ENCODE results near the gene CAMK2G. TPM values are rescaled to one million over a fixed set of nuclear protein-coding genes. Genes with fewer than 3 reads are reported as not detected.

CAMK2G gene
- total and polyA plus RNA-seq, 5 donors from 2014 or later = 4.3 to 58.8 (median 4.9) TPM

- no peaks in the 10 kb centered on the region for H3K27me3 Mint-ChIP-seq
- peak overlapping the region in 2 of 4 donors; percentile 68 to 82 for H3K4me3 Mint-ChIP-seq
- H3K9me3 Mint-ChIP-seq = no peaks in the 10 kb centered on the region
- Histone ChIP-seq H3K27me3 (ENCODE audit: control insufficient read depth, insufficient read depth, low read length) (no peaks in the 10 kb centered on the region), H3K4me1 (ENCODE audit: control insufficient read depth, insufficient read depth, low read length, poor library complexity, severe bottlenecking) (peaks cover 88% of the 10 kb centered on the region), H3K36me3 (ENCODE audit: control insufficient read depth, insufficient read depth, low read length) (peaks cover 22% of the 10 kb centered on the region), H3K27ac (ENCODE audit: insufficient read depth, low read length, poor library complexity, severe bottlenecking) (peak overlapping the region; percentile 37), H3K4me3 (ENCODE audit: low read depth, low read length) (no peak overlapping the region), H3K9me3 (ENCODE audit: control insufficient read depth in 2 of 2, low read length in 2 of 2) (no peaks in the 10 kb centered on the region)
- ATAC-seq (ENCODE audit: low read depth in 2 of 2) (no peak), DNase-seq (no peak)
- H3K27ac Mint-ChIP-seq = peak overlapping the region; percentile 59 to 96 (median 72)
- H3K4me1 Mint-ChIP-seq = peaks cover 10 to 96% (median 60%) of the 10 kb centered on the region in 4 donors
- peaks cover 21% of the 10 kb centered on the region for H3K36me3 Mint-ChIP-seq
Measured at GRCh38 chr10:73868655-73869195, 5.6 kb downstream of the CAMK2G start.

DNA sequence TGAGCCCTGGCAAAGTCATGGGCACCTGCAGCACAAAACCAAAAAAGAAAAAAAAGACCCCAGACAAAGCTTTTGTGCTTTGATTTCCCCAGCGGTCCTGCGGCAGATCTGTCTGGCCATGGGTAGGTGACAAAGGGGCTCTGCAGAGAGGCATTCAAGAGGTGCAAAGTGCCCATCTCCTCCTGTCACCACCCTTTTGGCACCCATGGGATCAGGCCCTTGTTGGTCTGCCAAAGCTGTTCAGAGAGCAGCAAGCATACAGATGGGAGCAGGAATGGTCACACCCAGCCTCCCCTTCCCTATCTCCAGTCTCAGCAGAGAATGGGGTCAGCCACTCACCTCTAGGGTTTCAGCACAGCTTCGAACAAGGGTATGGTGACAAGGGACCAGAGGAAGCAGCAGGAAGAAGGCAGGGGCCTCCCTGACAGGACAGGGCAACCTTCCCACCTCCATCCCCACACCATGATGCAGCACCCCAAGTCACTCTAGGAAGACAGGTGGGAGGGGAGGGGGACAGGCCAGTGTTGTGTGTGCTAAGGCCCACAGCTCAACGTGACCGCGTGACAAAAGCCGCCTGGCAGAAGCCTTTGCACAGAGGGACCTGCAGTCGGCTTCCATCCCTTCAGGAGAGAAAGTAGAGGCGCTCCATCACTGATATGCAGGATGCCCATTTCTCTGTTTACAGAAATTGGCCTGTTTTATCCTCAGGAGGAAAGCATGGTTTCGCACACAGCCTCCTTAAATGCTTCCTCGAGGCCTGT is 6.3 kb downstream of the CAMK2G start:
- Histone ChIP-seq H3K4me3 (ENCODE audit: low read depth, low read length) (no peak overlapping the region), H3K27me3 (ENCODE audit: control insufficient read depth, insufficient read depth, low read length) (no peaks in the 10 kb centered on the region), H3K27ac (ENCODE audit: insufficient read depth, low read length, poor library complexity, severe bottlenecking) (peak overlapping the region; percentile 37), H3K36me3 (ENCODE audit: control insufficient read depth, insufficient read depth, low read length) (peaks cover 28% of the 10 kb centered on the region), H3K9me3 (ENCODE audit: control insufficient read depth in 2 of 2, low read length in 2 of 2) (no peaks in the 10 kb centered on the region), H3K4me1 (ENCODE audit: control insufficient read depth, insufficient read depth, low read length, poor library complexity, severe bottlenecking) (peaks cover 91% of the 10 kb centered on the region)
- Mint-ChIP-seq H3K4me3 (peak overlapping the region in 2 of 4 donors; percentile 5 to 68), H3K27me3 (no peaks in the 10 kb centered on the region), H3K36me3 (peaks cover 21% of the 10 kb centered on the region), H3K4me1 (peaks cover 10 to 99% (median 62%) of the 10 kb centered on the region in 4 donors), H3K9me3 (no peaks in the 10 kb centered on the region), H3K27ac (peak overlapping the region; percentile 72 to 96 (median 84))
- no peak for ATAC-seq (ENCODE audit: low read depth in 2 of 2)
- no peak for DNase-seq

DNA sequence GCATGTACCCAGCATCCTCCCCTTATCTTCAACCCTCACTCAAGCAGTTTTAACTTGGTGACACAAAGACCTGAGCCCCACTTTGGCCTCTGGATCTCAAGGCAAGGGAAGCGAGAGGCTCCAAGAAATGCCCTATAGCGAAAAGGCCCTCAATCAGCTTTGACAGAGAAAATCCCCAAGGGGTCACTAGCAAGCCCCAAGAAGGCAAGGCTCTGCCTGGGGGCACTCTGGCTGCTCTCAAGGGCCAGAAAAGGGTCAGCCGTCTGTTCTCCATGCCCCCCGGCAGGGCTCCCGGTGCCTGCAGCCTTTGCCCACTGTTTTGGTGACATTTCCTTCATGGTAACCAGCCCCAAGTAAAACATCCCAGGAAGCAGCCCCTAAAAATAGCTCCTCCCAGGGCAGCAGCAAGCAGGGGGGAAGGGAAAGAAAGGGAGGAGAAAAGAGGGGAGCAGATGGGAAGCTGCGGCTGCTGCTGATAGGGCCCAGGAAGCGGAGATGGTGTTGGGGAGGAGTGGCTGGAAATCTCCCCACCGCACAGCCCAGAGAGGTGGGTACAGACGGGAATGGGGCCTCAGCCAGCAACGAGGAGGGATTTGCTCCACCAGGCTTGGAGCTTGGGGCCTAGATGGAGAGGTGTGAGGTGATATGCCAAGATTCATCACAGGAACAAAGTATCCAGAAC is 7.1 kb downstream of the CAMK2G start:
- H3K4me1 Mint-ChIP-seq = peaks cover 10 to 99% (median 63%) of the 10 kb centered on the region in 4 donors
- peaks cover 23% of the 10 kb centered on the region for H3K36me3 Mint-ChIP-seq
- peak overlapping the region in 3 of 4 donors; percentile 5 to 85 (median 43) for H3K4me3 Mint-ChIP-seq
- DNase-seq (no peak), ATAC-seq (ENCODE audit: low read depth in 2 of 2) (no peak)
- Histone ChIP-seq H3K27ac (ENCODE audit: insufficient read depth, low read length, poor library complexity, severe bottlenecking) (peak overlapping the region; percentile 79), H3K4me1 (ENCODE audit: control insufficient read depth, insufficient read depth, low read length, poor library complexity, severe bottlenecking) (peaks cover 91% of the 10 kb centered on the region), H3K4me3 (ENCODE audit: low read depth, low read length) (no peak overlapping the region), H3K27me3 (ENCODE audit: control insufficient read depth, insufficient read depth, low read length) (no peaks in the 10 kb centered on the region), H3K36me3 (ENCODE audit: control insufficient read depth, insufficient read depth, low read length) (peaks cover 34% of the 10 kb centered on the region), H3K9me3 (ENCODE audit: control insufficient read depth in 2 of 2, low read length in 2 of 2) (no peaks in the 10 kb centered on the region)
- no peaks in the 10 kb centered on the region for H3K9me3 Mint-ChIP-seq
- H3K27me3 Mint-ChIP-seq = no peaks in the 10 kb centered on the region
- H3K27ac Mint-ChIP-seq = peak overlapping the region; percentile 96 to 100 (median 97)

GRCh38 chr10:73866621-73867020 is 7.7 kb downstream of the CAMK2G start:
- Histone ChIP-seq H3K9me3 (ENCODE audit: control insufficient read depth in 2 of 2, low read length in 2 of 2) (no peaks in the 10 kb centered on the region), H3K4me1 (ENCODE audit: control insufficient read depth, insufficient read depth, low read length, poor library complexity, severe bottlenecking) (peaks cover 91% of the 10 kb centered on the region), H3K27ac (ENCODE audit: insufficient read depth, low read length, poor library complexity, severe bottlenecking) (peak overlapping the region; percentile 79), H3K36me3 (ENCODE audit: control insufficient read depth, insufficient read depth, low read length) (peaks cover 40% of the 10 kb centered on the region), H3K4me3 (ENCODE audit: low read depth, low read length) (no peak overlapping the region), H3K27me3 (ENCODE audit: control insufficient read depth, insufficient read depth, low read length) (no peaks in the 10 kb centered on the region)
- no peak for DNase-seq
- ATAC-seq (ENCODE audit: low read depth in 2 of 2) = no peak
- Mint-ChIP-seq H3K36me3 (peaks cover 18% of the 10 kb centered on the region), H3K27me3 (no peaks in the 10 kb centered on the region), H3K4me1 (peaks cover 10 to 99% (median 61%) of the 10 kb centered on the region in 4 donors), H3K27ac (peak overlapping the region; percentile 96 to 100 (median 97)), H3K4me3 (peak overlapping the region; percentile 55 to 91 (median 86)), H3K9me3 (no peaks in the 10 kb centered on the region)

- H3K4me3 Mint-ChIP-seq = peak overlapping the region; percentile 85 to 91 (median 88)
- no peaks in the 10 kb centered on the region for H3K27me3 ChIP-seq (ENCODE audit: control insufficient read depth, insufficient read depth, low read length)
- no peaks in the 10 kb centered on the region for H3K27me3 Mint-ChIP-seq
- ATAC-seq (ENCODE audit: low read depth in 2 of 2) (peak; percentile 77 to 80), DNase-seq (peak; percentile 41 to 83 (median 52))
- H3K4me1 ChIP-seq (ENCODE audit: control insufficient read depth, insufficient read depth, low read length, poor library complexity, severe bottlenecking) = peaks cover 84% of the 10 kb centered on the region
- H3K27ac Mint-ChIP-seq = peak overlapping the region; percentile 96 to 100 (median 97)
- H3K4me3 ChIP-seq (ENCODE audit: low read depth, low read length) = peak overlapping the region; percentile 69
- H3K9me3 Mint-ChIP-seq = no peaks in the 10 kb centered on the region
- peaks cover 37% of the 10 kb centered on the region for H3K36me3 ChIP-seq (ENCODE audit: control insufficient read depth, insufficient read depth, low read length)
- peaks cover 10 to 95% (median 55%) of the 10 kb centered on the region in 4 donors for H3K4me1 Mint-ChIP-seq
- no peaks in the 10 kb centered on the region for H3K9me3 ChIP-seq (ENCODE audit: control insufficient read depth in 2 of 2, low read length in 2 of 2)
- H3K36me3 Mint-ChIP-seq = peaks cover 15% of the 10 kb centered on the region
- H3K27ac ChIP-seq (ENCODE audit: insufficient read depth, low read length, poor library complexity, severe bottlenecking) = peak overlapping the region; percentile 79
Measured at GRCh38 chr10:73865459-73866442, 8.6 kb downstream of the CAMK2G start.

DNA sequence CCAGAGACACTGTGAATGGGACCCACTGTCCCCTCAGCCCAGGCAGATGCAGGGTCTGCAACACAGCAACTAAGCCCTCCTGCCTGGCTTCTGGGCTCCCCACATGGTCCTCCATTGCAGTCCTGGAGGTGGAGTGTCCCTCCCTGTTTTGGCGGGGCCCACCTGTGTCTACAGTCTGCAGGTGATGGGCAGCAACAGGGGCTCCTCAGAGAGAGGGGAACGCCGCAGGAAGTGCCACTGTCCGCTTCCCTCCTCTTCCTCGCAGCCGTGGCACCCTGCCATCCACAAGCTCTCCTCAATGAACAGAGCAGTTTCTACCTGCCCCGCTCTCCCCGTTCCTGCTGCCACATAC is 9.3 kb downstream of the CAMK2G start:
- H3K27ac Mint-ChIP-seq = peak overlapping the region; percentile 96 to 100 (median 97)
- ATAC-seq (ENCODE audit: low read depth in 2 of 2) (peak in 1 of 2 donors; percentile 27), DNase-seq (no peak)
- Histone ChIP-seq H3K27ac (ENCODE audit: insufficient read depth, low read length, poor library complexity, severe bottlenecking) (peak overlapping the region; percentile 79), H3K9me3 (ENCODE audit: control insufficient read depth in 2 of 2, low read length in 2 of 2) (no peaks in the 10 kb centered on the region), H3K36me3 (ENCODE audit: control insufficient read depth, insufficient read depth, low read length) (peaks cover 39% of the 10 kb centered on the region), H3K4me3 (ENCODE audit: low read depth, low read length) (peak overlapping the region; percentile 69), H3K27me3 (ENCODE audit: control insufficient read depth, insufficient read depth, low read length) (no peaks in the 10 kb centered on the region), H3K4me1 (ENCODE audit: control insufficient read depth, insufficient read depth, low read length, poor library complexity, severe bottlenecking) (peaks cover 80% of the 10 kb centered on the region)
- H3K27me3 Mint-ChIP-seq = no peaks in the 10 kb centered on the region
- peak overlapping the region; percentile 85 to 91 (median 88) for H3K4me3 Mint-ChIP-seq
- H3K36me3 Mint-ChIP-seq = peaks cover 13% of the 10 kb centered on the region
- H3K4me1 Mint-ChIP-seq = peaks cover 9 to 95% (median 53%) of the 10 kb centered on the region in 4 donors
- no peaks in the 10 kb centered on the region for H3K9me3 Mint-ChIP-seq

GRCh38 chr10:73864229-73864628 is 10.1 kb downstream of the CAMK2G start:
- no peak for DNase-seq
- Mint-ChIP-seq H3K9me3 (no peaks in the 10 kb centered on the region), H3K4me1 (peaks cover 4 to 95% (median 50%) of the 10 kb centered on the region in 4 donors), H3K36me3 (peaks cover 12% of the 10 kb centered on the region), H3K27ac (peak overlapping the region; percentile 96 to 97 (median 97)), H3K4me3 (peak overlapping the region; percentile 83 to 88 (median 86)), H3K27me3 (no peaks in the 10 kb centered on the region)
- no peak overlapping the region for H3K4me3 ChIP-seq (ENCODE audit: low read depth, low read length)
- H3K36me3 ChIP-seq (ENCODE audit: control insufficient read depth, insufficient read depth, low read length) = peaks cover 46% of the 10 kb centered on the region
- H3K27ac ChIP-seq (ENCODE audit: insufficient read depth, low read length, poor library complexity, severe bottlenecking) = peak overlapping the region; percentile 79
- H3K4me1 ChIP-seq (ENCODE audit: control insufficient read depth, insufficient read depth, low read length, poor library complexity, severe bottlenecking) = peaks cover 82% of the 10 kb centered on the region
- H3K9me3 ChIP-seq (ENCODE audit: control insufficient read depth in 2 of 2, low read length in 2 of 2) = no peaks in the 10 kb centered on the region
- no peak for ATAC-seq (ENCODE audit: low read depth in 2 of 2)
- no peaks in the 10 kb centered on the region for H3K27me3 ChIP-seq (ENCODE audit: control insufficient read depth, insufficient read depth, low read length)

Data from CD4-positive, CD25-positive, alpha-beta regulatory T cell (primary cell).